ENCODE measurements around the gene CGB8.

Gene CGB8

GRCh38 chr19:49085868-49086232 lies 36.9 kb upstream of the CGB8 start:
- H3K36me3 Mint-ChIP-seq (ENCODE audit: low read depth): peaks cover 34% of the 10 kb centered on the region
- peak overlapping the region; percentile 75 to 99 (median 80) for H3K4me3 Mint-ChIP-seq
- no peak for TF ChIP-seq CTCF (IDR thresholded peaks at IDR 0.05; ENCODE audit: unreplicated experiment in 3 of 3)
- no peaks in the 10 kb centered on the region for H3K27me3 Mint-ChIP-seq (ENCODE audit: low read depth)
- no peaks in the 10 kb centered on the region for H3K9me3 Mint-ChIP-seq
- H3K27ac Mint-ChIP-seq: peak overlapping the region; percentile 80 to 93 (median 92)
- H3K4me1 Mint-ChIP-seq: peaks cover 24% of the 10 kb centered on the region

GRCh38 chr19:49085020-49085867 lies 36.3 kb upstream of the CGB8 start, which contains the start of gene SNRNP70:
Gene SNRNP70 (plus strand): TSS chr19:49085451. CDS start chr19:49086415, 964 bp downstream.
- Mint-ChIP-seq H3K4me1 (peaks cover 24% of the 10 kb centered on the region), H3K36me3 (ENCODE audit: low read depth) (peaks cover 28% of the 10 kb centered on the region), H3K27ac (peak within 1 kb of the TSS; percentile 80 to 93 (median 92)), H3K27me3 (ENCODE audit: low read depth) (peaks cover 2% of the 10 kb centered on the region), H3K4me3 (peak within 1 kb of the TSS; percentile 75 to 99 (median 80)), H3K9me3 (no peaks in the 10 kb centered on the region)
- no peak for TF ChIP-seq CTCF (IDR thresholded peaks at IDR 0.05; ENCODE audit: unreplicated experiment in 3 of 3)

GRCh38 chr19:49084206-49085019 lies 35.5 kb upstream of the CGB8 start:
- Mint-ChIP-seq H3K27me3 (ENCODE audit: low read depth) (peaks cover 5% of the 10 kb centered on the region), H3K27ac (peak overlapping the region; percentile 80 to 93 (median 92)), H3K36me3 (ENCODE audit: low read depth) (peaks cover 22% of the 10 kb centered on the region), H3K4me3 (peak overlapping the region; percentile 75 to 99 (median 80)), H3K4me1 (peaks cover 24% of the 10 kb centered on the region), H3K9me3 (no peaks in the 10 kb centered on the region)
- no peak for TF ChIP-seq CTCF (IDR thresholded peaks at IDR 0.05; ENCODE audit: unreplicated experiment in 3 of 3)

GRCh38 chr19:49081273-49081672 lies 32.4 kb upstream of the CGB8 start:
- Mint-ChIP-seq H3K4me1 (peaks cover 9% of the 10 kb centered on the region), H3K36me3 (ENCODE audit: low read depth) (peaks cover 2% of the 10 kb centered on the region), H3K9me3 (no peaks in the 10 kb centered on the region), H3K4me3 (peak overlapping the region in 1 of 3 experiments; percentile 1), H3K27me3 (ENCODE audit: low read depth) (peaks cover 5% of the 10 kb centered on the region), H3K27ac (no peak overlapping the region)
- TF ChIP-seq CTCF (IDR thresholded peaks at IDR 0.05; ENCODE audit: unreplicated experiment in 3 of 3): no peak

GRCh38 chr19:49080392-49080791 lies 31.5 kb upstream of the CGB8 start:
- Mint-ChIP-seq H3K27ac (no peak overlapping the region), H3K4me3 (no peak overlapping the region), H3K36me3 (ENCODE audit: low read depth) (no peaks in the 10 kb centered on the region), H3K27me3 (ENCODE audit: low read depth) (peaks cover 6% of the 10 kb centered on the region), H3K9me3 (no peaks in the 10 kb centered on the region), H3K4me1 (peaks cover 4% of the 10 kb centered on the region)
- no peak for TF ChIP-seq CTCF (IDR thresholded peaks at IDR 0.05; ENCODE audit: unreplicated experiment in 3 of 3)
